HPDE6-E6E7 (cell line): ENCODE measurements around the gene AGO3.

Experiments used
- DNase-seq: peaks from one replicate; pipeline ENCODE4 v3.0.0; 2011; ENCODE audit warnings: missing footprints; ENCODE audit errors: extremely low spot score

Gene AGO3

GRCh38 chr1:36096500-36097432, 165.9 kb downstream of the AGO3 start:
- no peak for DNase-seq

GRCh38 chr1:36097693-36098585, 167.0 kb downstream of the AGO3 start:
- DNase-seq, result no peak

DNA sequence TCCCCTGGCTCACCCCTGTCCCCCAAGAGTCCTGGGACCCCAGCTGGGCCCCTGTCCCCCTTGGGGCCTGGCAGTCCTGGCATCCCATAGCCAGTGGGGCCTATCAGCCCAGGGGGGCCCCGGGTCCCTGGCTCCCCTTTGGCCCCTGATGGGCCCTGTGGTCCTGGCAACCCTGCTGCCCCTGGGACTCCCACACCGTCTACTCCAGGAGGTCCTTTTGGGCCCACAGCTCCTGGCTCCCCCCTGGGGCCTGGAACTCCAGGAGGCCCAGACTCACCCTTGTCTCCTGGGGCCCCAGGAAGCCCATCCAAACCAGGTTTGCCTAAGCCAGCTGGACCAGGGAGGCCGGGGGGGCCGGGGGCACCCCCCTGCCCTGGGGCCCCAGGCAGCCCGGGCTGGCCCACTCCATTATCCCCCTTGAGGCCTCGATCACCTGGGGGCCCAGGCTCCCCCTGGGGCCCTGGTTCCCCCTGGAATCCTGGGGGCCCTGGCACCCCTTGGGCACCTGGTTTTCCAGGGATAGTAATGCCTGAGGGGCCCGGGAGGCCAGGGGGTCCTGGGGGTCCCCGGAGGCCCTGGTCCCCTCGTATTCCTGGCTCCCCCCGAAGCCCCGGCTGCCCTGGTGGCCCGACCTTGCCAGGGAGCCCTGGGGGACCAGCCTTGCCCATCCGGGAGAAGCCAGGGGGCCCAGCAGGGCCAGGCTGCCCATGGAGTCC, 167.9 kb downstream of the AGO3 start:
- DNase-seq, result no peak

DNA sequence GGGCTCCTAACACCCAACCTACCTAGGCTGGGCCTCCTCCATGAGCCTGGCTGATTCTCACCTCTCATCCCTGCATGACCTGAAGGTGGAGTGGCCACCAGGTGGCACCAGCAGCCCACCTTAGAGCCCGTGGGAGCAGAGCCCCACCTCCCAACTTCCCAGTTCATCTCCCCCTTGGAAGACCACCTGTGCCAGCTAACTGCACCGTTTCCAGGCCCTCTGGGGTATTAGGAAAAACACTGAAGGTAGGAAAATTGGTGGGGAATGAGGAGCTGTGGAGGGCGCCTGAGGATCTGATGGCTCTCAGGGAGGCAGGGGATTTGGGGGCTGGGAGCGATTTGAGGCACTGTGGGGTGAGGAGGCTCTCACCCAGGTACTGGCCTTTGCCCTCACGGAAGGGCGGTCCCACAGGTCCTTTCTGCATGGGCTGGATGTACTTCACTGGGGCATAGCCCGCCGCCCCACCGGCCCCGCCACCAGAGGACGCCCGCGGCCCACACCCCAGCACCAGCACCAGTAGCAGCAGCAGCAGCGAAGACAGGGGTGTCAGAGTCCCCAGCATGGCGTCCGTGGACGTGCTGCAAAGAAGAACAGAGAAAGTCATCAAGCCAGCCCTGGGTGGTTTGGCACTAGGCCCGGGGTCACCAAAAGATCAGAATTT, 168.9 kb downstream of the AGO3 start:
- peak; percentile 81 for DNase-seq

DNA sequence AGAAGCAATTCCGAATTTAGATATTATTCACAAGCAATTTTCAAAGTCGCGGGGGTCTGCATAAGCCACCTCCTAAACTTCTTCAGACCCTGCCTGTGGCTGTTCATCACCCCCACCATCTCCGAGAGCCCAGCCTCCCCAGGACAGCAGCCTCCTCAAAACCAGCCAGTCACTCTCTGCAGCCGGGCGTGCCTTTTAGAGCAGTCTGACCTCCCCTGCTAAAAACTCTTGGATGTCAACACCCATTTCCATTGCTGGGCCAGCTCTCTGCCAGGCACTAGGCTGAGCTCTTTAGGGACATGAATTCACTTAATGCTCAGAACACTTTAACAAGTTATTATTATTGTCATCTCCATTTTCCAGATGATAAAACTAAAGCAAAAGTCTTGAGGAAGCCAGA, 169.5 kb downstream of the AGO3 start:
- no peak for DNase-seq

GRCh38 chr1:36101546-36101945, 170.6 kb downstream of the AGO3 start:
- no peak for DNase-seq

DNA sequence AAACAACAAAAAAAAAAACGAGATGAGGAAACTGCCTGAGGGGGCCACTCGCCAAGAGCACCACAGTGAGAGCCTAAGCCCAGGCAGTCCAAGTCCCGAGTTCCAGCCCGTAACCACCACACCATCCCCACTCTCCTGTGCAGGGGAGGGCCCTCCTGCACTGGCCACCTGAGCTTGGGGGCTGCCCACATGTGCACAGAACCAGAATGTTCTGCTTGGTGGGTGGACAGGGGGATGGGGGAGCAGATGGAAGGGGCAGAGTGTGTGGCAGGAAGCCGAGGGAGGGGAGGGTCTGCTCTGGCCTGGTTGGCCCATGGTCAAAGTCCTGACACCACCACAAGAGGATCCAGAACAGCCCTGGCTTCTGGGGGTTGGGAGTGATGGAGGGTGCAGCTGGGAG, 175.4 kb downstream of the AGO3 start:
- DNase-seq, result no peak

GRCh38 chr1:36107394-36107793, 176.5 kb downstream of the AGO3 start:
- DNase-seq, result no peak

- DNase-seq, result no peak
These were observed 177.4 kb downstream of the AGO3 start for GRCh38 chr1:36108314-36108713.

- peak; percentile 75 for DNase-seq
These were observed 178.3 kb downstream of the AGO3 start for GRCh38 chr1:36109041-36109679.

GRCh38 chr1:36111151-36111550, 180.2 kb downstream of the AGO3 start:
- no peak for DNase-seq

- no peak for DNase-seq
These were observed 181.9 kb downstream of the AGO3 start for GRCh38 chr1:36112823-36113222.

- no peak for DNase-seq
These were observed 183.5 kb downstream of the AGO3 start for GRCh38 chr1:36114371-36114770.

GRCh38 chr1:36115200-36115669, 184.3 kb downstream of the AGO3 start:
- DNase-seq, result no peak

GRCh38 chr1:36115931-36116330, 185.0 kb downstream of the AGO3 start:
- DNase-seq, result no peak

GRCh38 chr1:36116901-36117300, 186.0 kb downstream of the AGO3 start:
- no peak for DNase-seq

- DNase-seq, result no peak
These were observed 187.7 kb downstream of the AGO3 start for GRCh38 chr1:36118447-36119204.

GRCh38 chr1:36119456-36119855, 188.6 kb downstream of the AGO3 start:
- no peak for DNase-seq
